SK-N-SH (cell line): ENCODE data around the gene KIZ.

ENCODE experiments used
- CTCF ChIP-seq: fragments of 200-600 bp; sonication (generic); IDR thresholded peaks from 2 replicates; pipeline ENCODE4 v1.6.1; 2017; ENCODE audit warnings: antibody characterized with exemption, mild to moderate bottlenecking, moderate library complexity
- EZH2phosphoT487 ChIP-seq: fragments of 200-600 bp; sonication (generic); IDR thresholded peaks from 2 replicates; pipeline ENCODE4 v1.6.1; 2017; ENCODE audit warnings: low read depth, mixed run types, mild to moderate bottlenecking, antibody characterized with exemption, moderate library complexity, borderline replicate concordance
- GATA2 ChIP-seq: sonication (generic); formaldehyde crosslinking; IDR thresholded peaks from 2 replicates; pipeline ENCODE4 v1.5.0; 2020; ENCODE audit warnings: mild to moderate bottlenecking, missing genetic modification reagents
- MAX ChIP-seq: IDR thresholded peaks from 2 replicates; pipeline ENCODE4 v1.4.0; 2012; ENCODE audit warnings: low read depth
- NFIC ChIP-seq: IDR thresholded peaks from 2 replicates; pipeline ENCODE4 v1.4.0; 2012; ENCODE audit warnings: borderline replicate concordance
- POLR2AphosphoS5 ChIP-seq: IDR thresholded peaks from 2 replicates; pipeline ENCODE4 v1.6.1; 2012; ENCODE audit warnings: low read depth, low read length
- RFX5 ChIP-seq: IDR thresholded peaks from 2 replicates; pipeline ENCODE4 v1.6.1; 2012; ENCODE audit warnings: mild to moderate bottlenecking, improper control_type of control experiment, low read length
- TAF1 ChIP-seq: IDR thresholded peaks from 2 replicates; pipeline ENCODE4 v1.6.1; 2012; ENCODE audit warnings: low read depth, mild to moderate bottlenecking, low read length, moderate library complexity, borderline replicate concordance
- YY1 ChIP-seq: IDR thresholded peaks from 2 replicates; pipeline ENCODE4 v1.4.0; 2012; ENCODE audit warnings: low read depth, mild to moderate bottlenecking
- ZBTB33 ChIP-seq: IDR thresholded peaks from 2 replicates; pipeline ENCODE4 v1.4.0; 2012; ENCODE audit warnings: low read depth, borderline replicate concordance

GRCh38 chr20:21294755-21295154 is 168.9 kb downstream of the KIZ start:
- no peak for TF ChIP-seq CTCF
- TF ChIP-seq POLR2AphosphoS5, result no peak
- TF ChIP-seq ZBTB33, result no peak
- TF ChIP-seq NFIC, result no peak
- no peak for TF ChIP-seq YY1
- TF ChIP-seq EZH2phosphoT487, result no peak
- no peak for TF ChIP-seq GATA2 (CRISPR knock-in tag)
- no peak for TF ChIP-seq RFX5
- no peak for TF ChIP-seq TAF1
- TF ChIP-seq MAX, result no peak
